ENCODE data around the gene ATOSB.

The ATOSB gene

GRCh38 chr9:35097573-35097972, 18.1 kb downstream of the ATOSB start:
- TF ChIP-seq, protein P1, sequence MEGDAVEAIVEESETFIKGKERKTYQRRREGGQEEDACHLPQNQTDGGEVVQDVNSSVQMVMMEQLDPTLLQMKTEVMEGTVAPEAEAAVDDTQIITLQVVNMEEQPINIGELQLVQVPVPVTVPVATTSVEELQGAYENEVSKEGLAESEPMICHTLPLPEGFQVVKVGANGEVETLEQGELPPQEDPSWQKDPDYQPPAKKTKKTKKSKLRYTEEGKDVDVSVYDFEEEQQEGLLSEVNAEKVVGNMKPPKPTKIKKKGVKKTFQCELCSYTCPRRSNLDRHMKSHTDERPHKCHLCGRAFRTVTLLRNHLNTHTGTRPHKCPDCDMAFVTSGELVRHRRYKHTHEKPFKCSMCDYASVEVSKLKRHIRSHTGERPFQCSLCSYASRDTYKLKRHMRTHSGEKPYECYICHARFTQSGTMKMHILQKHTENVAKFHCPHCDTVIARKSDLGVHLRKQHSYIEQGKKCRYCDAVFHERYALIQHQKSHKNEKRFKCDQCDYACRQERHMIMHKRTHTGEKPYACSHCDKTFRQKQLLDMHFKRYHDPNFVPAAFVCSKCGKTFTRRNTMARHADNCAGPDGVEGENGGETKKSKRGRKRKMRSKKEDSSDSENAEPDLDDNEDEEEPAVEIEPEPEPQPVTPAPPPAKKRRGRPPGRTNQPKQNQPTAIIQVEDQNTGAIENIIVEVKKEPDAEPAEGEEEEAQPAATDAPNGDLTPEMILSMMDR (IDR thresholded peaks at IDR 0.05), result no peak
- no peak for TF ChIP-seq ZFX (IDR thresholded peaks at IDR 0.05; ENCODE audit: borderline replicate concordance)

DNA sequence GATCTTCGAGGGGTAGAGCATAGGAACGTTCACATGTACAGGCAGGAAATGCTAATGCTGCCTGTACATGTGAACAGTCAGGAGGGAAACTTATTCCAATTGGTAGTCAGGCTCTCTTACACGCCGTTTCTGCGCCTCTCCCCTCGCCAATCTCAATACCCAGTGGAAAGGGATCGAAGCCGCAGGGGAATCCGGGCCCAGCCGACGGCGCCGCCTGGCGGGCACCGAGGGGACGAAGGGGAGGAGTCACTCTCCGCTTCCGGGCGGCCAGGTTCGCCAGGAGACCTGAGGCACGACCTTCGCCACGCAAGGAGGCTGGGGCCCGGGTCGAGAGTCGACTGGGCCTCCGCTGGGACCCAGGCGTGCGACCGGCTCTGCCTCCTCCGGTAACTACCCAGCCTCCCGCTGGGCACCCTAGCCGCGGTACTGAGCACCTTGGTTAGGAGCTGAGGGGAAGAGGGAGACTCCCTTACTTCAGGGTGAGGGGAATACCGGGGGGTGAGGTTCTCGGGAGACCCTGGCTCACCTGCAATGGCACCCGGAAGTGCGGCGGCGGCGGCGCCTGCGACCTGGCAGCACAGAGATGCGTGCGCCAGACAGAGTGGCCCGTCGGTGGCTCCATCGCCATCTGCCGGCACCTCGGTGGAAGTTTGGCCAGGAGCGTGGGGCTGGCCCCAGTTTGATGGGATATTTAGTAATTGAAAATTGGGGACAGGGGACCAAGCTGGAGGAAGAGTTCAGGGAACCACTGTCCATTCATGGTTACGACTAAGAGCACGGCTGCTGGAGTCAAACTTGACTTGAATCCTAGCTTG, 19.4 kb downstream of the ATOSB start, which contains the start of gene PIGO:
PIGO (minus strand) TSS at position 557 of the 815 bp plus-strand sequence. CDS start 1,026 bp downstream, outside the sequence.
- H3K27ac ChIP-seq, result peak within 1 kb of the TSS; percentile 95
- TF ChIP-seq, protein P1 (IDR thresholded peaks at IDR 0.05), result peak; percentile 97
- TF ChIP-seq ZFX (IDR thresholded peaks at IDR 0.05; ENCODE audit: borderline replicate concordance), result no peak

More at GRCh38 chr9:35097573-35097972, 18.1 kb downstream of the ATOSB start:
- 0 out of 2 replicates have a peak overlapping the region, but pooled peaks have one; percentile 95 for H3K27ac ChIP-seq

- TF ChIP-seq, protein P1 (IDR thresholded peaks at IDR 0.05), result no peak
- TF ChIP-seq ZFX (IDR thresholded peaks at IDR 0.05; ENCODE audit: borderline replicate concordance), result no peak
- H3K27ac ChIP-seq, result no peak overlapping the region
These were observed 24.1 kb downstream of the ATOSB start for GRCh38 chr9:35091536-35091935.

- no peak overlapping the region for H3K27ac ChIP-seq
- no peak for TF ChIP-seq ZFX (IDR thresholded peaks at IDR 0.05; ENCODE audit: borderline replicate concordance)
These were observed 26.2 kb downstream of the ATOSB start for GRCh38 chr9:35089434-35089833.

GRCh38 chr9:35085078-35085477, 30.6 kb downstream of the ATOSB start:
- TF ChIP-seq, protein P1 (IDR thresholded peaks at IDR 0.05), result no peak
- H3K27ac ChIP-seq, result no peak overlapping the region

GRCh38 chr9:35079426-35080341, 36.0 kb downstream of the ATOSB start, which contains the start of gene FANCG:
Gene FANCG (minus strand): TSS chr9:35079942. CDS start chr9:35079524, 418 bp downstream.
- peak within 1 kb of the TSS; percentile 95 for H3K27ac ChIP-seq
- TF ChIP-seq, protein P1 (IDR thresholded peaks at IDR 0.05), result no peak
- TF ChIP-seq ZFX (IDR thresholded peaks at IDR 0.05; ENCODE audit: borderline replicate concordance), result no peak

- TF ChIP-seq ZFX (IDR thresholded peaks at IDR 0.05; ENCODE audit: borderline replicate concordance), result no peak
- TF ChIP-seq, protein P1 (IDR thresholded peaks at IDR 0.05), result no peak
- H3K27ac ChIP-seq, result peak overlapping the region; percentile 95
These were observed 36.6 kb downstream of the ATOSB start for GRCh38 chr9:35079041-35079425.

All from 22Rv1 (cell line).